GM18870 (cell line): ENCODE results near the gene DAPK2.

Source experiments
- ATAC-seq: cut with Tn5 transposase; IDR thresholded peaks from one replicate; pipeline ENCODE4 v1.9.1; 2021; ENCODE audit warnings: moderate library complexity; ENCODE audit not compliant: unreplicated experiment

DAPK2 gene

GRCh38 chr15:63918317-63918672 is 128.0 kb downstream of the DAPK2 start:
- no peak for ATAC-seq

- ATAC-seq, result no peak
These were observed 128.5 kb downstream of the DAPK2 start for GRCh38 chr15:63917588-63918316.

- ATAC-seq, result no peak
These were observed 130.2 kb downstream of the DAPK2 start for GRCh38 chr15:63915873-63916771.

- ATAC-seq, result no peak
These were observed 130.9 kb downstream of the DAPK2 start for GRCh38 chr15:63915209-63915872.

- ATAC-seq, result no peak
These were observed 132.4 kb downstream of the DAPK2 start for GRCh38 chr15:63913786-63914315.

- no peak for ATAC-seq
These were observed 132.9 kb downstream of the DAPK2 start for GRCh38 chr15:63913336-63913735.

- no peak for ATAC-seq
These were observed 134.1 kb downstream of the DAPK2 start for GRCh38 chr15:63912061-63912615.

GRCh38 chr15:63911160-63911559 is 135.1 kb downstream of the DAPK2 start:
- no peak for ATAC-seq

- no peak for ATAC-seq
These were observed 136.4 kb downstream of the DAPK2 start for GRCh38 chr15:63909819-63910437.

GRCh38 chr15:63908991-63909390 is 137.3 kb downstream of the DAPK2 start:
- no peak for ATAC-seq

GRCh38 chr15:63908281-63908680 is 138.0 kb downstream of the DAPK2 start:
- no peak for ATAC-seq

GRCh38 chr15:63907521-63907920 is 138.8 kb downstream of the DAPK2 start:
- no peak for ATAC-seq

GRCh38 chr15:63906266-63906584 is 140.1 kb downstream of the DAPK2 start:
- ATAC-seq, result no peak

GRCh38 chr15:63905558-63906265 is 140.6 kb downstream of the DAPK2 start:
- no peak for ATAC-seq

GRCh38 chr15:63905131-63905530 is 141.2 kb downstream of the DAPK2 start:
- ATAC-seq, result no peak

GRCh38 chr15:63904042-63904441 is 142.2 kb downstream of the DAPK2 start:
- no peak for ATAC-seq

GRCh38 chr15:63902671-63903035 is 143.6 kb downstream of the DAPK2 start:
- ATAC-seq, result no peak

GRCh38 chr15:63901912-63902670 is 144.2 kb downstream of the DAPK2 start:
- ATAC-seq, result no peak

GRCh38 chr15:63900306-63900705 is 146.0 kb downstream of the DAPK2 start:
- ATAC-seq, result no peak
